ENCODE measurements around the gene CYP46A1. TPM values are rescaled to one million over a fixed set of nuclear protein-coding genes. Genes with fewer than 3 reads are reported as not detected.

CYP46A1 gene
- total RNA-seq, 4 donors from 2014 or later: 0.26 to 6.4 (median 1.7) TPM

GRCh38 chr14:99737956-99738667, 54.0 kb downstream of the CYP46A1 start:
- Histone ChIP-seq H3K9me3 (no peaks in the 10 kb centered on the region), H3K27ac (peak overlapping the region; percentile 7 to 49), H3K4me3 (peak overlapping the region; percentile 34 to 36), H3K36me3 (no peaks in the 10 kb centered on the region), H3K4me1 (no peaks in the 10 kb centered on the region), H3K27me3 (no peaks in the 10 kb centered on the region)
- TF ChIP-seq POLR2A (IDR thresholded peaks at IDR 0.05) (no peak), CTCF (IDR thresholded peaks at IDR 0.05) (no peak)
- DNase-seq: no peak
- intact Hi-C loops (cut with DNase I; ENCODE audit: low total_unique reads): no loop called here

DNA sequence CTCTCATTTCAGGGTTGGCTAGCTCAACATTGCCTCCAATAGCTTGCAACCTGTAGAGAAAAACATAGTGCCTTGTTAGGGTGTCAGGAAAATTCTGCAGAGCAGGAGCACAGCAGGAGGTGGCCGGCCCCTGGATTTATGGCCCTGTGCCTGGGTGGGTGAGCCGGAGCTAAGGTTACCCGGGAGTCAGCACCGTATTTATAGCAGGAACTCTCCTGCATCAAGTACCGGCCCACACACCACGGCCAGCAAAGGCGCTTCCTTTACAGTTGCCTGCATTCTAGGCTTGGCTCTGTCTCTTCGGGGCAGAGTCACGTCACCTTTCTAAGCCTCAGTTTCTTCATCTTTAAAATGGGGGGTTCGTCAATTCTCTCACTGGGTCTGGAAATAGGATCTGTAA, 56.3 kb downstream of the CYP46A1 start:
- Histone ChIP-seq H3K27me3 (no peaks in the 10 kb centered on the region), H3K4me1 (no peaks in the 10 kb centered on the region), H3K27ac (no peak overlapping the region), H3K36me3 (no peaks in the 10 kb centered on the region), H3K4me3 (no peak overlapping the region), H3K9me3 (no peaks in the 10 kb centered on the region)
- intact Hi-C loops (cut with DNase I; ENCODE audit: low total_unique reads): no loop called here
- no peak for DNase-seq
- TF ChIP-seq CTCF (IDR thresholded peaks at IDR 0.05): no peak
- TF ChIP-seq POLR2A (IDR thresholded peaks at IDR 0.05): no peak

DNA sequence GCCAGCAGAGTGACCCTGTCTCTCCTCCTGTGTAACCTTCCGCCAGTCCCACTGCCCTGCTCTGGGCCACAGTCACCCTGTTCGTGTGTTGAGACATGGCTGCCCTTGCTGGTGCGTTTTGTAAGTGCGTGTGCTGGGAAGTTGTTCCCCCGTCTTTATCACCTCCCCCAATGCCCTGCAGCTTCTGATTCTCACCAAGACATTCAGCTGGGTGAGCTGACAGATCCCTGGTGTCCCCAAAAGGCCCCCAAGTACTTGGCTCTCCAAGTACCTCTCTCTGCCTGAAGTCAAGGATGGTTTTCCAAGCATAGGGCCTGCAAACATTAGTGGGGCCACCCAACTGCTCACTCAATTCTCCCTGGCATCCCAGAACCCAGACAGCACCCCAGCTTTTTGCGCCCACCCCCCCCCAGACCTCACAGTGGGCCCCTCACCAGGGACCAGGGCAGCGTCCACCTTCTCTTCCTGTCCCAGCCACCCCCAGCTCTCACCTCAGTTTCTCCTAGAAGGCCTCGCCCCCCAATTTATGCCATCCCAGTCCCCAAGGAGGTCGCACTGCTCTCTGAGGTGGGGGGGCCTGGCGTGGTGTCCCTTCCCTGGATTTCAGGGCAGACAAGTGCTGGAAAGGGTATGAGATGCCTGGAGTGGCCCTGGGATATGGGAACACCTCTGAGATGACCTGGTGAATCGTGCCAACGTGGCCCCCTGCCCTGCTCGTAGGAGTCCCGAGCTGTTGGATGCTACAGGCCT, 57.3 kb downstream of the CYP46A1 start:
- DNase-seq: no peak
- Histone ChIP-seq H3K27me3 (no peaks in the 10 kb centered on the region), H3K36me3 (no peaks in the 10 kb centered on the region), H3K4me3 (no peak overlapping the region), H3K27ac (no peak overlapping the region), H3K4me1 (peaks cover under 1 to 7% of the 10 kb centered on the region in 2 donors), H3K9me3 (no peaks in the 10 kb centered on the region)
- TF ChIP-seq POLR2A (IDR thresholded peaks at IDR 0.05): no peak
- TF ChIP-seq CTCF (IDR thresholded peaks at IDR 0.05): no peak
- intact Hi-C loops (cut with DNase I; ENCODE audit: low total_unique reads): no loop called here

DNA sequence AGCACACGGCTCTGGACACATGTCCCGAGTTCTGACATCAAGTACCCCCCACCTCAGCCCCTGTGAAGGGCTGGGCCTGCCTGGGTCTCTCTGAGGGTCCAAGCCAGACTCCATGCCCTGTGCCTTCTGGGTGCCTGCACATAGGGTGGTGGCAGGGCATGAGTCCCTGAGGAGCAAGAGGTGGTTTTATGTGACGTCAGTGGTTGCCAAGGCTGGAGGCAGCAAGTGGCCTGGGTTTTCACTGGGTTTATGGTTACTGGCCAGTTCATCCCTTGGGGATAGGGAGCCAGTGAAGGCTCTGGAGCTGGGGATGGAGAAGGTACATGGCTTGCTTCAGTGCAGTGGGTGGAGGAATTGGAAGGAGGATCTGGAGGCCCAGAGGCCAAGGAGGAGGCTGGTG, 58.0 kb downstream of the CYP46A1 start:
- peaks cover 5 to 9% of the 10 kb centered on the region in 2 donors for H3K4me1 ChIP-seq
- no peaks in the 10 kb centered on the region for H3K27me3 ChIP-seq
- H3K9me3 ChIP-seq: no peaks in the 10 kb centered on the region
- H3K27ac ChIP-seq: no peak overlapping the region
- TF ChIP-seq CTCF (IDR thresholded peaks at IDR 0.05) (no peak), POLR2A (IDR thresholded peaks at IDR 0.05) (no peak)
- DNase-seq: no peak
- no peak overlapping the region for H3K4me3 ChIP-seq
- no peaks in the 10 kb centered on the region for H3K36me3 ChIP-seq
- intact Hi-C loops (cut with DNase I; ENCODE audit: low total_unique reads): no loop called here

Data from uterus (tissue), 4 donors.